Panc1 (cell line): ENCODE results near the gene CRLF1. TPM values are rescaled to one million over a fixed set of nuclear protein-coding genes. Genes with fewer than 3 reads are reported as not detected.
A peak's percentile ranks its signal among the peaks of the same experiment; 100 is the strongest.

Experiments
- ATAC-seq: fragments of 200-7000 bp; cut with Tn5 transposase; 2 replicates; pipeline ENCODE4 v1.9.1; 2020; ENCODE audit warnings: mild to moderate bottlenecking, moderate library complexity
- BruUV-seq: library from RNA; stranded (reverse); fragments of 400-500 nt; replicated peaks from 2 replicates; lab custom pipeline; 2021; lab: Mats Ljungman, UMichigan
- CTCF ChIA-PET: fragments of 300-600 bp; sonication (Branson Sonifier 250); formaldehyde crosslinking; loops from one replicate; lab custom pipeline; 2022; ENCODE audit warnings: antibody characterized with exemption; lab: Charles Lee
- POLR2A ChIA-PET: fragments of 300-600 bp; sonication (Branson Sonifier 250); formaldehyde crosslinking; loops from one replicate; lab custom pipeline; 2022; ENCODE audit warnings: antibody characterized with exemption; lab: Charles Lee
- DNase-seq: peaks from one replicate; pipeline ENCODE4 v3.0.0-alpha.2; 2010; ENCODE audit warnings: low read depth, low spot score
- H3K27ac ChIP-seq: 2 replicates; pipeline ENCODE4 v1.5.1; 2011; ENCODE audit warnings: mild to moderate bottlenecking, low read length, inconsistent platforms
- H3K27me3 ChIP-seq: fragments of 200-500 bp; sonication (Bioruptor generic); 2 replicates; pipeline ENCODE4 v1.6.0; 2014; ENCODE audit warnings: low read length, inconsistent platforms; ENCODE audit not compliant: control insufficient read depth, insufficient read depth
- H3K36me3 ChIP-seq: fragments of 200-500 bp; sonication (Bioruptor generic); 2 replicates; pipeline ENCODE4 v1.5.1; 2014; ENCODE audit warnings: inconsistent platforms, mild to moderate bottlenecking, low read length, moderate library complexity; ENCODE audit not compliant: control insufficient read depth, insufficient read depth
- H3K4me1 ChIP-seq: 2 replicates; pipeline ENCODE4 v1.5.1; 2011; ENCODE audit warnings: inconsistent platforms, mild to moderate bottlenecking, low read length, moderate library complexity; ENCODE audit not compliant: control insufficient read depth, insufficient read depth
- H3K4me3 ChIP-seq, 2 experiments: 2 replicates each; pipeline ENCODE4 v1.5.1; 2011 to 2012; ENCODE audit warnings: low read depth in 2 of 2, low read length in 2 of 2, mild to moderate bottlenecking in 2 of 2, inconsistent platforms in 1 of 2, moderate library complexity in 1 of 2
- H3K9me3 ChIP-seq: fragments of 200-500 bp; sonication (Bioruptor generic); 2 replicates; pipeline ENCODE4 v1.5.1; 2014; ENCODE audit warnings: low read depth, mild to moderate bottlenecking, inconsistent platforms, low read length, moderate library complexity; ENCODE audit not compliant: control insufficient read depth, insufficient read depth
- CTCF ChIP-seq: fragments of 450-650 bp; IDR thresholded peaks from 2 replicates; pipeline ENCODE4 v1.5.1; 2017; ENCODE audit warnings: mild to moderate bottlenecking
- POLR2AphosphoS5 ChIP-seq: IDR thresholded peaks from 2 replicates; pipeline ENCODE4 v1.6.1; 2012; ENCODE audit warnings: mild to moderate bottlenecking, low read depth, low read length, moderate library complexity
- REST ChIP-seq, 2 experiments: IDR thresholded peaks; 2 replicates each; pipeline ENCODE4 v1.6.1; 2011 to 2012; ENCODE audit warnings: low read depth in 2 of 2, control low read depth in 1 of 2, low read length in 1 of 2, mild to moderate bottlenecking in 1 of 2, moderate library complexity in 1 of 2; ENCODE audit not compliant: insufficient read depth in 1 of 2
- SIN3A ChIP-seq: IDR thresholded peaks from 2 replicates; pipeline ENCODE4 v1.6.1; 2012; ENCODE audit warnings: low read depth, mild to moderate bottlenecking, low read length, moderate library complexity, borderline replicate concordance; ENCODE audit not compliant: insufficient read depth
- TCF7L2 ChIP-seq: IDR thresholded peaks from 2 replicates; pipeline ENCODE4 v1.6.1; 2011; ENCODE audit warnings: mild to moderate bottlenecking, low read depth, low read length, inconsistent platforms
- in situ Hi-C: cut with HindIII; loops from 2 replicates; pipeline ENCODE4 v1.10.0; 2016; ENCODE audit warnings: low sequenced_read_pairs, low pct_unique_long_range_greater_than_20kb
- intact Hi-C: fragments of 100-400 bp; cut with micrococcal nuclease; formaldehyde crosslinking; loops from one replicate; pipeline ENCODE4 v1.10.0; 2022; ENCODE audit not compliant: unreplicated experiment
- total RNA-seq: library from RNA; stranded (reverse); gene quantifications from one replicate; pipeline ENCODE4 v1.2.1, GENCODE V29; 2021; ENCODE audit not compliant: unreplicated experiment

The CRLF1 gene
- total RNA-seq, 1 experiment from 2014 or later, result 3.5 TPM

GRCh38 chr19:18589380-18590272, 17.0 kb downstream of the CRLF1 start:
- Histone ChIP-seq H3K27me3 (no peaks in the 10 kb centered on the region), H3K36me3 (no peaks in the 10 kb centered on the region; the same call in 1 of the 2 replicates), H3K4me3 (peak overlapping the region; percentile 65 to 70), H3K27ac (peak overlapping the region; percentile 76), H3K9me3 (no peaks in the 10 kb centered on the region), H3K4me1 (no peaks in the 10 kb centered on the region)
- DNase-seq, result peak; percentile 50
- TF ChIP-seq SIN3A (no peak), TCF7L2 (no peak), REST (IDR thresholded peaks at IDR 0.05; ENCODE audit: insufficient read depth in 1 of 2, low read depth in 2 of 2, low read length in 1 of 2) (no peak), POLR2AphosphoS5 (no peak), CTCF (no peak)
- in situ Hi-C loops, result no loop called here
- no TSS peak for BruUV-seq
- ChIA-PET POLR2A (no interaction called here), CTCF (interaction anchor here (0.6 to 1.5 kb wide), 7 partner anchors 9 to 429 kb away, joined by 3 to 12 read pairs (median 5); no protein-coding TSS in a partner anchor)
- intact Hi-C loops, result loop anchor here (5.0 to 10.0 kb wide), 2 partner anchors 85 to 258 kb away; no protein-coding TSS in a partner anchor
- ATAC-seq, result peak; percentile 67

- CTCF ChIA-PET, result interaction anchor here (0.6 to 1.5 kb wide), 7 partner anchors 8 to 283 kb away, joined by 3 to 12 read pairs (median 4); no protein-coding TSS in a partner anchor
- Histone ChIP-seq H3K4me1 (no peaks in the 10 kb centered on the region), H3K36me3 (no peaks in the 10 kb centered on the region; the same call in 1 of the 2 replicates), H3K27me3 (no peaks in the 10 kb centered on the region), H3K9me3 (no peaks in the 10 kb centered on the region), H3K4me3 (peak within 1 kb of the TSS; percentile 65 to 70), H3K27ac (peak within 1 kb of the TSS; percentile 76)
- 0 out of 2 replicates have a peak, but pooled peaks have one; percentile 49 for TF ChIP-seq SIN3A
- TF ChIP-seq CTCF, result peak; percentile 92
- TF ChIP-seq POLR2AphosphoS5, result no peak; the same call in 1 of the 2 replicates
- 0 out of 4 replicates have a peak, but pooled peaks of 1 of the 2 experiments have one; percentile 19 for TF ChIP-seq REST (IDR thresholded peaks at IDR 0.05; ENCODE audit: insufficient read depth in 1 of 2, low read depth in 2 of 2, low read length in 1 of 2)
- no peak for TF ChIP-seq TCF7L2
- no TSS peak for BruUV-seq
- in situ Hi-C loops (no loop called here), intact Hi-C loops (no loop called here)
- ATAC-seq, result peak; percentile 84
- no peak for DNase-seq
- POLR2A ChIA-PET, result no interaction called here
Measured at GRCh38 chr19:18588611-18589379, 17.8 kb downstream of the CRLF1 start, which contains the start of gene REX1BD. REX1BD (plus strand) TSS chr19:18588798; CDS start chr19:18588802, 4 bp downstream.
